Measurements from ENCODE around the gene KLK13.

KLK13 gene

GRCh38 chr19:51047031-51047335 is 17.9 kb downstream of the KLK13 start:
- no peak for TF ChIP-seq TAF1 (IDR thresholded peaks at IDR 0.05; ENCODE audit: borderline replicate concordance, low read depth, low read length)
- no peak for TF ChIP-seq POLR2AphosphoS5 (IDR thresholded peaks at IDR 0.05; ENCODE audit: low read depth, low read length)
- no peak for TF ChIP-seq POLR2A (IDR thresholded peaks at IDR 0.05; ENCODE audit: low read depth, low read length)
- FAIRE-seq, result no peak

DNA sequence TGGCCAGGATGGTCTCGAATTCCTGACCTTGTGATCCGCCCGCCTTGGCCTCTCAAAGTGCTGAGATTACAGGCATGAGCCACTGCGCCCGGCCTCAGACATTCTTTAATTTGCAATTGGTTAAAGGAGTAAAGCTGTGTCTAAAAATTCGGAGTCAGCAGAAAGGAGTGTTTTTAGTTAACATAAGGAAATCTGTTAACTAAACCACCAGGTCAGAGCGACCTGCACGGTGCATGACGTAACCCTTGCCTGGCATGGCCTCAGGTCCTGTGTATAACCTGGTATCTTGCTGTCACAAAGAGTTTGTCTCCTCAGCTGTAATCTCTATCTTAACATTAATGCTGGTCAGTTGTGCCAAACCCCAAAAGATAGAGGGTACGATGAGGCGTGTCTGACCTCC is 20.6 kb downstream of the KLK13 start:
- DNase-seq (ENCODE audit: insufficient read length), result no peak
- FAIRE-seq, result no peak
- no peak for TF ChIP-seq POLR2AphosphoS5 (IDR thresholded peaks at IDR 0.05; ENCODE audit: low read depth, low read length)

More at GRCh38 chr19:51047031-51047335, 17.9 kb downstream of the KLK13 start:
- DNase-seq (ENCODE audit: insufficient read length), result no peak

DNA sequence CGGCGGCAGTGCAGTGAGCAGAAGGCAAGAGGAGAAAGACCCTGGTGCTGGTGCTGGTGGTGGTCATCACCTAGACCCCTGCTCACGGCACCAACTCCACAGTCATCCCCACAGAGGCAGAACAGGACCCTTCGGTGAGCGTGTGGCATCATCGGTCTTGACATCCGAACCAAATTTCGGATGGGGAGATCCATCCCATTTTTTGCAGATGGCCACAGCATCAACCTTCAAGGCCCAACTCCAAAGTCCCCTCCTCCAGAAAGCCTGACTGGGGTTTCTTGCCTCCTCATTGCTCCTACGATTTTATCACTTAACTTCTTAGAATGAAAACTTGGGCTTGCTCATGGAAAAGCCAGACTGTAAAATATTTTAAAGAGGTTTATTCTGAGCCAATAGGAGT is 21.4 kb downstream of the KLK13 start:
- TF ChIP-seq POLR2A (IDR thresholded peaks at IDR 0.05; ENCODE audit: low read depth, low read length) (no peak), TAF1 (IDR thresholded peaks at IDR 0.05; ENCODE audit: borderline replicate concordance, low read depth, low read length) (no peak)
- DNase-seq (ENCODE audit: insufficient read length) (no peak), FAIRE-seq (no peak)

DNA sequence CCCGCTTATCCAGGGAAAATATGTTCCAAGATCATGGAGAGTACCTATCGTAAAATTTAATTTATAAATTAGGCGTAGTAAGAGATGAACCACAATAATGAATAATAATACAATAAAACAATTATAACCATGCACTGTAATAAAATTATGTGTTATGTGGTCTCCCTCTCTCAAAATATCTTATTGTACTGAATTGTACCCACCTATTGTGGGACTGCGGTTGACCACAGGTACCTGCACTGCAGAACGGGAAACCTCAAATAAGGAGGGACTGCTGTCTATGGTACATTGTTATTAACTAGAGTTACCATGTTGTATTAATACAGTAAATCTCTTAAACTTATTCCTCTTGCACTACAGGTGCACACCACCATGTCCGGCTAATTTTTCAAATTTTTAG is 24.7 kb downstream of the KLK13 start:
- FAIRE-seq (no peak), DNase-seq (ENCODE audit: insufficient read length) (no peak)
- TF ChIP-seq POLR2A (IDR thresholded peaks at IDR 0.05; ENCODE audit: low read depth, low read length) (no peak), TAF1 (IDR thresholded peaks at IDR 0.05; ENCODE audit: borderline replicate concordance, low read depth, low read length) (no peak), POLR2AphosphoS5 (IDR thresholded peaks at IDR 0.05; ENCODE audit: low read depth, low read length) (no peak)

- FAIRE-seq, result no peak
- TF ChIP-seq POLR2A (IDR thresholded peaks at IDR 0.05; ENCODE audit: low read depth, low read length) (no peak), TAF1 (IDR thresholded peaks at IDR 0.05; ENCODE audit: borderline replicate concordance, low read depth, low read length) (no peak), POLR2AphosphoS5 (IDR thresholded peaks at IDR 0.05; ENCODE audit: low read depth, low read length) (no peak)
- DNase-seq (ENCODE audit: insufficient read length), result no peak
Measured at GRCh38 chr19:51036519-51036918, 28.4 kb downstream of the KLK13 start.

DNA sequence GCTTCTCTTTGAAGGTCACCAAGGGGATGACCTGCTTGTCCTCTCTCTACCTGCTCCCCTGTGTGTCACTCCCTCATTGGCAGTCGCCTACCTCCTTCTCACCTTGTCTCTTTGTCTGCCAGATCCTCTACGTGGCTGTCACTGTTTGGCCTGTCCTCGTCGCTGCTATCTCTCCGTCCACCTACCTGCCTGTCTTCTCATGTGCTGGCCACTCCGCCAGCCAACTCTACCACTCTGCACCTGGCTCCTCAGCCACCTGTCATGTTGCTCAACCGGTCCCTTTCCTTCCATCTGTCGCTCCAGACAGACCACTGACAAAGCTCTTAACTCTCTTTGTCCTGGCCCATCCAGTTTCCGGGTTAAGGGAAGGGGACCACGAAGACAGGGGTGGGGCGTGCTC is 30.2 kb downstream of the KLK13 start, which contains the start of gene KLK12:
TSS of gene KLK12 (minus strand) at position 299 of the 400 bp plus-strand sequence. CDS start 381 bp downstream, outside the sequence.
- no peak for DNase-seq (ENCODE audit: insufficient read length)
- TF ChIP-seq POLR2A (IDR thresholded peaks at IDR 0.05; ENCODE audit: low read depth, low read length) (no peak), TAF1 (IDR thresholded peaks at IDR 0.05; ENCODE audit: borderline replicate concordance, low read depth, low read length) (no peak), POLR2AphosphoS5 (IDR thresholded peaks at IDR 0.05; ENCODE audit: low read depth, low read length) (no peak)
- no peak for FAIRE-seq

- DNase-seq (ENCODE audit: insufficient read length), result no peak
- no peak for FAIRE-seq
- TF ChIP-seq TAF1 (IDR thresholded peaks at IDR 0.05; ENCODE audit: borderline replicate concordance, low read depth, low read length) (no peak), POLR2A (IDR thresholded peaks at IDR 0.05; ENCODE audit: low read depth, low read length) (no peak), POLR2AphosphoS5 (IDR thresholded peaks at IDR 0.05; ENCODE audit: low read depth, low read length) (no peak)
Measured at GRCh38 chr19:51031880-51032225, 33.0 kb downstream of the KLK13 start.

DNA sequence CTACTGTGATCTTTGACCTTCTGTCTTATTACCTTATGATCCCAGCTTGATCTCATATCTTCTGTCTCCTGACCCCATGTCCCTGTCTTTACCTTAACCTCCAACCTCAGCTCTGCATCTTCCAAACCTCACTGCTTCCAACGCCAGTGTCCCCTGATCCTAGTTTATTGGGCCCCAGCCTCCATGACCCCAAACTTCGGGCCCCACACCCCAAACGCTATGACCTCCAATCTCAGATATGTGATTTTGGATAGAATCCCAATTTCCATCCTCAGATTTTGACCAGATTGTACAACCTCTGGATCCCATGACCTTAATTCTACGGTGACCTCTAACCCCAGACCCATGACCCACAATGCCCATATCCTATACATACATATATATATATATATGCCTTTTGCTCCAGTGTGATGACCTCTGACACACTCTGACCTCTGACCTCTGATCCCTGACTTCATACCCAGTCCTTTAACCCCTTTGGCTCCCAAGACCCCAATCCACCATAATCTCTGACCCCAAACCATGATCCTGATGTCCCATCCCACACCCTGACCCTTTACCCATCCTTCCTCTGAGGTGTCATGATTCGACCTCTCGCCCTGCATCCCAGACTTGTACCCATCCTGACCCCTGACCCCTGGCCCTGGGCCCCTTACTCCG is 33.5 kb downstream of the KLK13 start:
- FAIRE-seq (no peak), DNase-seq (ENCODE audit: insufficient read length) (no peak)
- no peak for TF ChIP-seq TAF1 (IDR thresholded peaks at IDR 0.05; ENCODE audit: borderline replicate concordance, low read depth, low read length)
- no peak for TF ChIP-seq POLR2A (IDR thresholded peaks at IDR 0.05; ENCODE audit: low read depth, low read length)
- TF ChIP-seq POLR2AphosphoS5 (IDR thresholded peaks at IDR 0.05; ENCODE audit: low read depth, low read length), result no peak

- TF ChIP-seq POLR2AphosphoS5 (IDR thresholded peaks at IDR 0.05; ENCODE audit: low read depth, low read length) (no peak), POLR2A (IDR thresholded peaks at IDR 0.05; ENCODE audit: low read depth, low read length) (no peak), TAF1 (IDR thresholded peaks at IDR 0.05; ENCODE audit: borderline replicate concordance, low read depth, low read length) (no peak)
- no peak for FAIRE-seq
- no peak for DNase-seq (ENCODE audit: insufficient read length)
Measured at GRCh38 chr19:51030631-51031030, 34.3 kb downstream of the KLK13 start.

DNA sequence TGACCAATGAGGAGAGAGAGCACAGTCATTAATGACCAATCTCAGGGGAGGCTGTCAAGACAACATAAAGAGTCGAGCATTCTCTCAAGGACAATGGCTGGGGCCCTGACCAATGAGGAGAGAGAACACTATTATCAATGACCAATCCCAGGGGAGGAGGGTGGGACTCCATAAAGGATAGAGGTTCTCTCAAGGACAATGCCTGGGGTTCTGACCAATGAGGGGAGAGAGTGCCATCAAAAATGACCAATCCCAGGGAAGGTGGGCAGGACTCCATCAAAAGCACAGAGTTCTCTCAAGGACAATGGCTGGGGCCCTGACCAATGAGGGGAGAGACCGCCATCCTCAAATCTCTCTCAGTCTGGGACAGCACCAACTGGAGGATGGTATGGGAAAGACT is 35.2 kb downstream of the KLK13 start:
- no peak for TF ChIP-seq TAF1 (IDR thresholded peaks at IDR 0.05; ENCODE audit: borderline replicate concordance, low read depth, low read length)
- TF ChIP-seq POLR2AphosphoS5 (IDR thresholded peaks at IDR 0.05; ENCODE audit: low read depth, low read length), result no peak
- TF ChIP-seq POLR2A (IDR thresholded peaks at IDR 0.05; ENCODE audit: low read depth, low read length), result no peak
- no peak for DNase-seq (ENCODE audit: insufficient read length)
- FAIRE-seq, result no peak

- FAIRE-seq (no peak), DNase-seq (ENCODE audit: insufficient read length) (no peak)
- TF ChIP-seq TAF1 (IDR thresholded peaks at IDR 0.05; ENCODE audit: borderline replicate concordance, low read depth, low read length), result no peak
- no peak for TF ChIP-seq POLR2A (IDR thresholded peaks at IDR 0.05; ENCODE audit: low read depth, low read length)
- no peak for TF ChIP-seq POLR2AphosphoS5 (IDR thresholded peaks at IDR 0.05; ENCODE audit: low read depth, low read length)
Measured at GRCh38 chr19:51027873-51028272, 37.0 kb downstream of the KLK13 start.

- FAIRE-seq, result no peak
- TF ChIP-seq POLR2AphosphoS5 (IDR thresholded peaks at IDR 0.05; ENCODE audit: low read depth, low read length) (no peak), TAF1 (IDR thresholded peaks at IDR 0.05; ENCODE audit: borderline replicate concordance, low read depth, low read length) (no peak), POLR2A (IDR thresholded peaks at IDR 0.05; ENCODE audit: low read depth, low read length) (no peak)
- no peak for DNase-seq (ENCODE audit: insufficient read length)
Measured at GRCh38 chr19:51027126-51027806, 37.6 kb downstream of the KLK13 start.

Data from GM12892 (cell line).